Putamen (tissue), 1 donor: ENCODE data around the gene KLHL35.
"Not testable (repeated sequence)": the region's sequence is repeated elsewhere in the genome, so short reads cannot be mapped to it uniquely, and the experiment has no call there.

Experiments
- DNase-seq: peaks from one replicate; pipeline ENCODE4 v3.0.0-alpha.2; 2016; ENCODE audit warnings: low spot score

Gene KLHL35

GRCh38 chr11:75423721-75424120 lies 9.3 kb downstream of the KLHL35 start:
- DNase-seq: no peak

- no peak for DNase-seq
Measured at GRCh38 chr11:75422248-75423231, 10.5 kb downstream of the KLHL35 start.

- DNase-seq: no peak
Measured at GRCh38 chr11:75421902-75422247, 11.1 kb downstream of the KLHL35 start.

GRCh38 chr11:75421035-75421602 lies 11.9 kb downstream of the KLHL35 start:
- peak; percentile 66 for DNase-seq

- no peak for DNase-seq
Measured at GRCh38 chr11:75420224-75421034, 12.6 kb downstream of the KLHL35 start.

- DNase-seq: no peak
Measured at GRCh38 chr11:75413864-75414263, 19.1 kb downstream of the KLHL35 start.

GRCh38 chr11:75413146-75413545 lies 19.9 kb downstream of the KLHL35 start:
- not testable (repeated sequence) for DNase-seq

GRCh38 chr11:75409971-75410370 lies 23.0 kb downstream of the KLHL35 start:
- DNase-seq: not testable (repeated sequence)

GRCh38 chr11:75408957-75409219 lies 24.1 kb downstream of the KLHL35 start:
- no peak for DNase-seq

- no peak for DNase-seq
Measured at GRCh38 chr11:75406338-75406777, 26.6 kb downstream of the KLHL35 start.

GRCh38 chr11:75403983-75404658 lies 28.9 kb downstream of the KLHL35 start:
- DNase-seq: no peak

- no peak for DNase-seq
Measured at GRCh38 chr11:75403037-75403436, 30.0 kb downstream of the KLHL35 start.

- no peak for DNase-seq
Measured at GRCh38 chr11:75402002-75402773, 30.8 kb downstream of the KLHL35 start.

GRCh38 chr11:75400146-75400865 lies 32.7 kb downstream of the KLHL35 start:
- no peak for DNase-seq

GRCh38 chr11:75399344-75400145 lies 33.5 kb downstream of the KLHL35 start, which contains the start of gene RPS3:
Gene RPS3 (plus strand): TSS chr11:75399518. CDS start chr11:75399548, 30 bp downstream.
- peak; percentile 94 for DNase-seq

- DNase-seq: no peak
Measured at GRCh38 chr11:75398906-75399305, 34.1 kb downstream of the KLHL35 start.

GRCh38 chr11:75394085-75394840 lies 38.7 kb downstream of the KLHL35 start:
- peak; percentile 47 for DNase-seq

GRCh38 chr11:75389925-75390324 lies 43.1 kb downstream of the KLHL35 start:
- no peak for DNase-seq

GRCh38 chr11:75389276-75389605 lies 43.8 kb downstream of the KLHL35 start:
- DNase-seq: no peak
